ENCODE results near the gene CST5.
"Not testable (repeated sequence)": the region's sequence is repeated elsewhere in the genome, so short reads cannot be mapped to it uniquely, and the experiment has no call there.

Gene CST5

DNA sequence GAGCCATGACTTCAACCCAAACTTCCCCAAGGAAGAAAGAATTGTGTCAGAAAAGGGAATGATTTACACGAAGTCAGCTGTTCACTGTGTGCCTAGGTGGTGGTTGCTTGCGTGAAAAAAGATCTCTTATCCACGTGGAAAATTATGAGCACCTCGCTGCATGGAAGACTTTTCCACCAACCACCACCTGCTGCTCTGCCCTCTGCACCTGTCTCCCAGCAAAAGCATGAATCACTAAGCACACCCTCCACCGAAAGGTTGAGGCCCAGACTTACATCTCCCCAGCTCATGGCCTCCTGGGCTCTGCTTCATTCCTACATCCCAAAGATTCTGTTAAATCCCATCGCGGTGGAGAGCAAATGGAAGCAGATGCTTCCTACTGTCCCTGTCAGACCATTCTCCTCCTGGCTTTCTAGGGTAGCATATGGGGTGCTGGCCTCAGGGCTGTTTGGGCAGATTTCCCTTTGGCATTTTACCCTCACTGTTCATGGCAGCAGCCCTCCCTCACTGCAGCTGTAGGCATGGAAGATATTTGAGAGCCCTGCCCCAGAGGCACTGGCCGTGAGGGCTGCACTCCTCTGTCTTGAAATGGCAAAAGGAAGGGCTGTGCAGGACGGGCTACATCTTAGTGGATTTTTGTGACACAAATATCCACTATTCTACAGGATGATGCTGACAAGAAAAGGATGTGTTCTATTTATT, 37.6 kb upstream of the CST5 start:
- H3K4me3 ChIP-seq (ENCODE audit: low read depth, low read length), result no peak overlapping the region
- in situ Hi-C loops (cut with HindIII; ENCODE audit: low sequenced_read_pairs), result no loop called here
- no peak for DNase-seq (ENCODE audit: low read depth, low spot score)
- TF ChIP-seq, protein P1, sequence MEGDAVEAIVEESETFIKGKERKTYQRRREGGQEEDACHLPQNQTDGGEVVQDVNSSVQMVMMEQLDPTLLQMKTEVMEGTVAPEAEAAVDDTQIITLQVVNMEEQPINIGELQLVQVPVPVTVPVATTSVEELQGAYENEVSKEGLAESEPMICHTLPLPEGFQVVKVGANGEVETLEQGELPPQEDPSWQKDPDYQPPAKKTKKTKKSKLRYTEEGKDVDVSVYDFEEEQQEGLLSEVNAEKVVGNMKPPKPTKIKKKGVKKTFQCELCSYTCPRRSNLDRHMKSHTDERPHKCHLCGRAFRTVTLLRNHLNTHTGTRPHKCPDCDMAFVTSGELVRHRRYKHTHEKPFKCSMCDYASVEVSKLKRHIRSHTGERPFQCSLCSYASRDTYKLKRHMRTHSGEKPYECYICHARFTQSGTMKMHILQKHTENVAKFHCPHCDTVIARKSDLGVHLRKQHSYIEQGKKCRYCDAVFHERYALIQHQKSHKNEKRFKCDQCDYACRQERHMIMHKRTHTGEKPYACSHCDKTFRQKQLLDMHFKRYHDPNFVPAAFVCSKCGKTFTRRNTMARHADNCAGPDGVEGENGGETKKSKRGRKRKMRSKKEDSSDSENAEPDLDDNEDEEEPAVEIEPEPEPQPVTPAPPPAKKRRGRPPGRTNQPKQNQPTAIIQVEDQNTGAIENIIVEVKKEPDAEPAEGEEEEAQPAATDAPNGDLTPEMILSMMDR (IDR thresholded peaks at IDR 0.05; ENCODE audit: low read depth, low read length), result no peak

DNA sequence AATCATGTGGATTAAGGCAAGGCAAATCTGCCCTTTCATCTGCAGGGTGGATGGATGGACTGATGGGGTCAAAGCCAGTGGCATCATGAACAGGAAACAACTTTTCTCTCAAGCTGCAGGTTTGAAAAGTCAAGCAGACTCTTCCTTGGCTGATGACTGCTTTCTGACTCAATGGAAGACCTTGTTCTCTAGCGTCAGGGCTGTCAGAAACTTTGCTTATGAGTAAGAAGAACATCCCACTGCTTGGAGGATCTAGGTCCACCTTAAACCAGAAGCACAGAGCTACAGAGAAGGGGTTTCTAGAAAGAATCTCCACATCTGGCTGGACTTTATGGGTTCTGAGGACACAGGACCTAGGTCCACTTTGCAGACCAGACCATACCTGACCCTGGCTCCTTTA, 36.3 kb upstream of the CST5 start:
- in situ Hi-C loops (cut with HindIII; ENCODE audit: low sequenced_read_pairs), result no loop called here
- H3K4me3 ChIP-seq (ENCODE audit: low read depth, low read length), result no peak overlapping the region
- TF ChIP-seq, protein P1 (IDR thresholded peaks at IDR 0.05; ENCODE audit: low read depth, low read length), result no peak
- no peak for DNase-seq (ENCODE audit: low read depth, low spot score)

DNA sequence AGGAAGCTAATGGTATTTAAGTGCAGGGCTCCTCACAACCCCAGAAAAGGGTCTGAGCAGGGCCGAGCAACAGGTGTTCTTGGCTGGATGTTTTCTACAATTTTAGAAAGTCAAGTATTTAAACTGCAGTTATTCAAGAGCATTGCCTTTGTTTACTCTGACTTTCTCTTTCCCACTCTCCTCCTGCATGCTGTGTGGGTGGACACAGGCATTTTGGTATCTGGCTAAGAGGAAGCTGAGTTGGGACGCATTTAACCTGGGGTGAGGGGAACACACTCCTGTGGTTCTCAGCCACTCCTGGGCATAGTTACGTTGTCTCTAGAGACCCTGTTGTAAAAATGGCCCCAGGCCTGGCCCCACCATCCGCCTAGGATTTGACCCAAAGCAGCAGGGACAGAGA, 34.9 kb upstream of the CST5 start:
- in situ Hi-C loops (cut with HindIII; ENCODE audit: low sequenced_read_pairs); DNase-seq (ENCODE audit: low read depth, low spot score); H3K4me3 ChIP-seq (ENCODE audit: low read depth, low read length): not testable (repeated sequence)

DNA sequence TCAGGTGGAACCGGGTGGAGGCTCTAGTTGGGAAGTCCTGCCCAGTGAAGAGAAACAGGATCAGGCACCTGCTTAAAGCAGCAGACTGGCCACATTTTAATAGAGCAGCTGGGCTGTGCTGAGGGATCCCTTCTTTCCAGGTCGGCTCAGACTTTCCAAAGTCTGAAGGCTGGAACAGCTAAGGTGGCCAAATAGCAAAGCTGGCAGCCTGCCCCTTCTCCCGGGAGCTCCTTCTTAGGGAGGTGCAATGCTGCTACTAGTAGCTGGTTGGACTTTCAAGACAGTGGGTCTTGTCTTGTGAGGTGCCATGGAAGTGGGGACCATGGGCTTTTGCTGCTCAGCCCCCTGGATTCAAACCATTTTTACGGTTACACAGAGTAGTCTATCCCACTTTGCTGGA, 30.7 kb upstream of the CST5 start:
- no peak for DNase-seq (ENCODE audit: low read depth, low spot score)
- TF ChIP-seq, protein P1 (IDR thresholded peaks at IDR 0.05; ENCODE audit: low read depth, low read length), result no peak
- no peak overlapping the region for H3K4me3 ChIP-seq (ENCODE audit: low read depth, low read length)
- in situ Hi-C loops (cut with HindIII; ENCODE audit: low sequenced_read_pairs), result no loop called here

DNA sequence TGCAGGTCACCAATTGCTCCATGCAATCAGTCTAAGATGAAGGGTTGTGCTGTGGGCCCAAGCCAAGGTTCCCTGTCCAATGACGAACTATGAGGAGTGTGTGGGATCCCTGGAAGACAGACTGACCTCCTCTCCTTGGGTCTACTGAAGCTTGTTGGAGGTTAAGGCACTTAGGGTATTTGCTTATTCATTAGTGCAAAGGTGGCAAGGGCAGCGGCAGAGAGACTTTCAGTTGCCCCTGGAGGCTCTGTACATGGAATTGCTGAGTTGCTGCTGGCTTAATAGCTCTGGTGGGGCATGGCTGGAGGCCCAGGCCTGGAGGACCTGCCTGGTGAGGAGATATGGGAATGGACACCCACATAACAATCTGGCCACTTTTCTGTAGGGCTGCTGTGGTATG, 29.8 kb upstream of the CST5 start:
- in situ Hi-C loops (cut with HindIII; ENCODE audit: low sequenced_read_pairs), result no loop called here

DNA sequence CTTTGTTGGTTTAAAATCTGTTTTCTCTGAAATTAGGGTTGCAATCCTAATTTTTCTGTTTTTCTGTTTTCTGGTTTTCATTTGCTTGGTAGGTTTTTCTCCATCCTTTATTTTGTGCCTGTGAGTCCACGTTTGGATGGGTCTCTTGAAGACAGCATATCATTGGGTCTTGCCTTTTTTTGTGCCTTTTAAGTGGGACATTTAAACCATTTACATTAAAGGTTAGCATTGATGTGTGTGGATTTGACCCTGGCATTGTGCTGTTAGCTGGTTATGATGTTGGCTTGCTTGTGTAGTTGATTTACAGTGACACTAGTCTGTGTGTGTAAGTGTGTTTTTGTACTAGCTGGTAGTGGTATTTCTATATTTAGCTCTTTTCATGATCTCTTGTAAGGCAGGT, 28.0 kb upstream of the CST5 start:
- TF ChIP-seq, protein P1 (IDR thresholded peaks at IDR 0.05; ENCODE audit: low read depth, low read length), result no peak
- no peak for DNase-seq (ENCODE audit: low read depth, low spot score)
- in situ Hi-C loops (cut with HindIII; ENCODE audit: low sequenced_read_pairs), result no loop called here
- no peak overlapping the region for H3K4me3 ChIP-seq (ENCODE audit: low read depth, low read length)

More for the DNA sequence above, 29.8 kb upstream of the CST5 start:
- H3K4me3 ChIP-seq (ENCODE audit: low read depth, low read length), result no peak overlapping the region
- TF ChIP-seq, protein P1 (IDR thresholded peaks at IDR 0.05; ENCODE audit: low read depth, low read length), result no peak
- no peak for DNase-seq (ENCODE audit: low read depth, low spot score)

DNA sequence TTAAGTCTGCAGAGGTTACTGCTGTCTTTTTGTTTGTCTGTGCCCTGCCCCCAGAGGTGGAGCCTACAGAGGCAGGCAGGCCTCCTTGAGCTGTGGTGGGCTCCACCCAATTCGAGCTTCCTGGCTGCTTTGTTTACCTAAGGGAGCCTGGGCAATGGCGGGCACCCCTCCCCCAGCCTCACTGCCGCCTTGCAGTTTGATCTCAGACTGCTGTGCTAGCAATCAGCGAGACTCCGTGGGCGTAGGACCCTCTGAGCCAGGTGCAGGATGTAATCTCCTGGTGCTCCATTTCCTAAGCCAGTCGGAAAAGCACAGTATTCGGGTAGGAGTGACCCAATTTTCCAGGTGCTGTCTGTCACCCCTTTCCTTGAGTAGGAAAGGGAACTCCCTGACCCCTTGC, 22.8 kb upstream of the CST5 start:
- in situ Hi-C loops (cut with HindIII; ENCODE audit: low sequenced_read_pairs); H3K4me3 ChIP-seq (ENCODE audit: low read depth, low read length); DNase-seq (ENCODE audit: low read depth, low spot score): not testable (repeated sequence)

DNA sequence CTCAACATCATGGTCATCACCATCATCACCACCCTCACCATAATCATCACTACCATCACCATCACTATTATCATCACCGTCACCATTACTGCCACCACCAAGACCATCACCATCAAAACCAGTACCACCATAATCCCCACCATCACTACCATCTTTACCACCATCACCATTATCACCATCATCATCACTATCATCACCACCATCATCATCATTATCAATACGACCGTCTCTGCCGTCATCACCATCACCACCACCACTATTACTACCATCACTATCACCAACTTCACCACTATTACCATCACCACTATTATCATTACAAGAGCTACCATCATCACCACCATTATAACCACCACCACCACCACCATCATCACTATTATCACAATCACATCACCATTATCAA, 11.3 kb upstream of the CST5 start:
- in situ Hi-C loops (cut with HindIII; ENCODE audit: low sequenced_read_pairs); H3K4me3 ChIP-seq (ENCODE audit: low read depth, low read length); DNase-seq (ENCODE audit: low read depth, low spot score): not testable (repeated sequence)
